ENCODE measurements around the gene ENOX1.

- no peak for TF ChIP-seq CTCF (IDR thresholded peaks at IDR 0.05 in 2 of 3, conservative IDR thresholded peaks at IDR 0.05 in 1 of 3; ENCODE audit: insufficient read depth in 2 of 3, low read depth in 1 of 3, low read length in 3 of 3)
- no peak for TF ChIP-seq USF2 (CRISPR knock-in tag; IDR thresholded peaks at IDR 0.05)
- TF ChIP-seq FOXM1 (IDR thresholded peaks at IDR 0.05; ENCODE audit: low read depth), result no peak
- TF ChIP-seq FOXM1 (CRISPR knock-in tag; IDR thresholded peaks at IDR 0.05; ENCODE audit: low read depth), result no peak
- no peak for TF ChIP-seq ARID3B (CRISPR knock-in tag; IDR thresholded peaks at IDR 0.05; ENCODE audit: borderline replicate concordance)
- TF ChIP-seq KAT2B (IDR thresholded peaks at IDR 0.05; ENCODE audit: low read depth, low read length), result no peak
- TF ChIP-seq AFF4 (CRISPR knock-in tag; IDR thresholded peaks at IDR 0.05), result no peak
Observed at GRCh38 chr13:43424412-43424811, 362.4 kb downstream of the ENOX1 start.
